Mesenchymal stem cell (in vitro differentiated cells and primary cell): ENCODE measurements around the gene NUMB.

Experiments
- DNase-seq: peaks from one replicate; pipeline ENCODE4 v3.0.0-alpha.2; 2013
- H2AFZ ChIP-seq: one replicate; pipeline ENCODE4 v1.6.1; 2013; ENCODE audit warnings: low read depth, mild to moderate bottlenecking, control low read depth, inconsistent platforms, low read length, moderate library complexity
- H2AK5ac ChIP-seq: 2 replicates; pipeline ENCODE4 v1.6.1; 2013; ENCODE audit warnings: low read length, moderate library complexity, mild to moderate bottlenecking, inconsistent platforms; ENCODE audit not compliant: severe bottlenecking
- H2BK120ac ChIP-seq: one replicate; pipeline ENCODE4 v1.6.1; 2013; ENCODE audit warnings: low read depth, mild to moderate bottlenecking, inconsistent platforms, low read length, moderate library complexity
- H2BK12ac ChIP-seq, 2 experiments: one replicate each; pipeline ENCODE4 v1.6.1; 2013; ENCODE audit warnings: inconsistent platforms in 2 of 2, low read length in 2 of 2, mild to moderate bottlenecking in 2 of 2, moderate library complexity in 2 of 2, control low read depth in 1 of 2
- H2BK15ac ChIP-seq: one replicate; pipeline ENCODE4 v1.6.1; 2013; ENCODE audit warnings: mild to moderate bottlenecking, low read depth, inconsistent platforms; ENCODE audit not compliant: poor library complexity, severe bottlenecking
- H2BK5ac ChIP-seq: 2 replicates; pipeline ENCODE4 v1.6.1; 2013; ENCODE audit warnings: low read depth, mild to moderate bottlenecking, low read length, control low read depth, inconsistent platforms; ENCODE audit not compliant: poor library complexity, severe bottlenecking
- H3K14ac ChIP-seq, 2 experiments: one replicate each; pipeline ENCODE4 v1.6.1; 2013; ENCODE audit warnings: inconsistent platforms in 2 of 2, low read length in 2 of 2, control low read depth in 1 of 2, mild to moderate bottlenecking in 1 of 2, moderate library complexity in 1 of 2
- H3K18ac ChIP-seq, 2 experiments: one replicate each; pipeline ENCODE4 v1.6.1; 2013; ENCODE audit warnings: inconsistent platforms in 2 of 2, low read length in 2 of 2, control low read depth in 1 of 2, low read depth in 1 of 2, mild to moderate bottlenecking in 1 of 2
- H3K23ac ChIP-seq, 2 experiments: one replicate each; pipeline ENCODE4 v1.6.1; 2013; ENCODE audit warnings: inconsistent platforms in 2 of 2, low read length in 2 of 2, mild to moderate bottlenecking in 2 of 2, moderate library complexity in 2 of 2, control low read depth in 1 of 2
- H3K27ac ChIP-seq: 2 replicates; pipeline ENCODE4 v1.5.1; 2013; ENCODE audit warnings: mild to moderate bottlenecking, moderate library complexity, low read length, control low read depth, inconsistent platforms; ENCODE audit not compliant: poor library complexity, severe bottlenecking
- H3K27me3 ChIP-seq, 2 experiments: 2 replicates each; pipeline versions ENCODE4 v1.6.1 to v1.7.0; 2013; ENCODE audit warnings: low read length in 2 of 2, mild to moderate bottlenecking in 2 of 2, moderate library complexity in 2 of 2, control low read depth in 1 of 2, inconsistent platforms in 1 of 2; ENCODE audit not compliant: control insufficient read depth in 1 of 2, insufficient read depth in 1 of 2
- H3K36me3 ChIP-seq, 2 experiments: 2 replicates each; pipeline versions ENCODE4 v1.6.1 to v1.7.0; 2013; ENCODE audit warnings: low read length in 2 of 2, control low read depth in 1 of 2, inconsistent platforms in 1 of 2, low read depth in 1 of 2, mild to moderate bottlenecking in 1 of 2; ENCODE audit not compliant: insufficient read depth in 2 of 2, control insufficient read depth in 1 of 2
- H3K4ac ChIP-seq, 2 experiments: one replicate each; pipeline ENCODE4 v1.6.1; 2013; ENCODE audit warnings: inconsistent platforms in 2 of 2, low read length in 2 of 2, mild to moderate bottlenecking in 2 of 2, moderate library complexity in 2 of 2, control low read depth in 1 of 2, low read depth in 1 of 2
- H3K4me1 ChIP-seq: 2 replicates; pipeline ENCODE4 v1.6.1; 2013; ENCODE audit warnings: low read depth, low read length, control low read depth; ENCODE audit not compliant: control insufficient read depth, insufficient read depth
- H3K4me2 ChIP-seq: 2 replicates; pipeline ENCODE4 v1.6.1; 2013; ENCODE audit warnings: low read length, mild to moderate bottlenecking, inconsistent platforms; ENCODE audit not compliant: poor library complexity, severe bottlenecking
- H3K4me3 ChIP-seq, 2 experiments: 2 replicates each; pipeline versions ENCODE4 v1.5.1 to v1.7.0; 2013; ENCODE audit warnings: low read length in 2 of 2, mild to moderate bottlenecking in 2 of 2, control low read depth in 1 of 2, low read depth in 1 of 2; ENCODE audit not compliant: insufficient read depth in 1 of 2
- H3K79me1 ChIP-seq: replicated peaks from 2 replicates; pipeline ENCODE4 v1.6.1; 2013; ENCODE audit warnings: mild to moderate bottlenecking, control low read depth, low read length, inconsistent platforms; ENCODE audit not compliant: poor library complexity, severe bottlenecking
- H3K9ac ChIP-seq: 2 replicates; pipeline ENCODE4 v1.7.0; 2013; ENCODE audit warnings: mild to moderate bottlenecking, low read length, moderate library complexity
- H3K9me3 ChIP-seq: 2 replicates; pipeline ENCODE4 v1.7.0; 2013; ENCODE audit warnings: mild to moderate bottlenecking, low read length; ENCODE audit not compliant: control insufficient read depth
- H4K8ac ChIP-seq: one replicate; pipeline ENCODE4 v1.6.1; 2013; ENCODE audit warnings: inconsistent platforms, mild to moderate bottlenecking, low read length, moderate library complexity
- H4K91ac ChIP-seq: one replicate; pipeline ENCODE4 v1.6.1; 2013; ENCODE audit warnings: mild to moderate bottlenecking, low read length, inconsistent platforms
- WGBS: methylation state at CpG from one replicate; pipeline ENCODE4 v1.1.7; 2013; ENCODE audit warnings: mixed read lengths; 5-methylcytosine and 5-hydroxymethylcytosine counted together

The NUMB gene

DNA sequence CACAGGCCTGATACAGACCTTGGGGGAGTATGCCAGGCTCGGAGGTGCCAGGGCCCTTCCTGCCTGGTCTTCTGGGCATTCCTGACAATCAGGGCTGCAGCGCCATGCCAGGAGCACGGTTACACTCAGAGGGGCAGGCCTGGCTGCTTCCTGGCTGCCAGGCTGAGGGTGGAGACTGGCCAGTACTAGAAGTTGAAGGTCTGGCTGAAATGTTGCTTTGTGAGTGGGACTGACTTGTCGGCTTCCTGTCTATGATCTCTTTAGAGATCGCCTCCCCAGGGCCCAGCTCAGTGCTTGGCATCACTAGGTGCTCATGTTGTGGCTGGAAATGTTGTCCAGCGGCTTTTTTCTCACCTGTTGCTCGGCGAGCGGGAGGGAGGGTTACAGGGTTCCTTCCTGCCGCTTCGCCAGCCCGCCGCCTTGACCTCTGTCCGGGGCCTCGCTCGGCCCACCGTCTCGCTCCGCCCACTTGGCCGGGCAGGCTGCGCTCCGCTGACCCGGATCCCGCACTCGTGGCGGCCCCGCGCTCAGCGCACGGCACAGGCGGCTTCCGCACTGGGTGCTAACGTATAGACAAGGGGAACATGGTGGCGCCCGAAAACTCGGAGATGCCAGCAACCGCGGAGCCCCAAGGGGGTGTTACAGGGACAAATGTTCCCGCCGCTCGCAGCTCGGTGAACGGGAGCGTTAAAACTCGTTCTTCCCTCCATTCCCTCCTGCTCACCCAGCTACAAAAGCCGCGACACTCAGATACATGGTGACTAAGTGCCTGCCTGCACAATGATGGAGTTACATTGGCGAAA lies 188.4 kb downstream of the NUMB start:
- Histone ChIP-seq H3K4me3 (peak overlapping the region in 1 of 2 experiments; percentile 67), H3K14ac (peak overlapping the region in 1 of 2 experiments; percentile 58), H2AFZ (no peak overlapping the region), H3K4ac (peak overlapping the region in 1 of 2 experiments; percentile 75), H3K9me3 (no peaks in the 10 kb centered on the region), H2BK120ac (no peak overlapping the region), H3K9ac (peak overlapping the region; percentile 69), H3K23ac (peak overlapping the region in 1 of 2 experiments; percentile 67), H4K8ac (peak overlapping the region; percentile 16), H3K4me1 (peaks cover 8% of the 10 kb centered on the region), H3K27ac (no peak overlapping the region), H3K4me2 (peak overlapping the region; percentile 15), H2BK5ac (no peak overlapping the region), H2BK12ac (peak overlapping the region in 1 of 2 experiments; percentile 80), H2AK5ac (no peak overlapping the region), H3K18ac (peak overlapping the region; percentile 29 to 88), H3K79me1 (peaks cover 3% of the 10 kb centered on the region), H3K36me3 (peaks cover 44 to 66% of the 10 kb centered on the region in 2 experiments), H3K27me3 (no peaks in the 10 kb centered on the region), H2BK15ac (no peak overlapping the region), H4K91ac (no peak overlapping the region)
- DNase-seq = peak; percentile 44
- 16% methylated on average over 48 of the region's 48 CpGs for WGBS

DNA sequence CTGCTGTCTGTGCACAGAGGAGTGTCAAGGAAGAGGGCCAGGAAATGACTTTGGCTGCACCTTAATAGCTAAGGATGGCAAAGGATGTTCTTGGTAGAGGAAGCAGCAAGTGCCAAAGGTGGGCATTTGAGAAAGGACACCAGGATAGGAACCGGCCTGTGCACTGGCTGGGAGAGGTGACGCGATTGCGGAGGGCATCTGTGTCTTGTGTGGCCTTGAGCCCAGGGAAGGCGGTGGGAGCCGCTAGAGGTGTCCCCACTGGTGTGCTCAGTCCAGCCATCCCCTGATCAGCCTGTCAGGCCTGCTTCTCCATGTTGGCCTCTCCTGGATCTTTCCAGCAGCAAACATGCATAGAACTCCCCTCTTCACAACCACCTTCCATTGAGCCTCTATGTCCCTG lies 190.9 kb downstream of the NUMB start:
- H3K23ac ChIP-seq = no peak overlapping the region
- H2BK120ac ChIP-seq = no peak overlapping the region
- H4K8ac ChIP-seq = no peak overlapping the region
- no peak overlapping the region for H4K91ac ChIP-seq
- H3K14ac ChIP-seq = no peak overlapping the region
- H3K27ac ChIP-seq = no peak overlapping the region
- H3K18ac ChIP-seq = no peak overlapping the region
- H3K4me3 ChIP-seq = no peak overlapping the region
- H3K27me3 ChIP-seq = no peaks in the 10 kb centered on the region
- H2AFZ ChIP-seq = no peak overlapping the region
- H2BK15ac ChIP-seq = peak overlapping the region; percentile 45
- no peak overlapping the region for H2BK5ac ChIP-seq
- no peak overlapping the region for H2BK12ac ChIP-seq
- H2AK5ac ChIP-seq = no peak overlapping the region
- peaks cover 8% of the 10 kb centered on the region for H3K4me1 ChIP-seq
- H3K4ac ChIP-seq = no peak overlapping the region
- DNase-seq = no peak
- no peak overlapping the region for H3K4me2 ChIP-seq
- WGBS = 100% methylated on average over 6 of the region's 6 CpGs
- H3K79me1 ChIP-seq = peaks cover 3% of the 10 kb centered on the region
- peaks cover 24 to 76% of the 10 kb centered on the region in 2 experiments for H3K36me3 ChIP-seq
- H3K9me3 ChIP-seq = no peaks in the 10 kb centered on the region
- H3K9ac ChIP-seq = no peak overlapping the region

DNA sequence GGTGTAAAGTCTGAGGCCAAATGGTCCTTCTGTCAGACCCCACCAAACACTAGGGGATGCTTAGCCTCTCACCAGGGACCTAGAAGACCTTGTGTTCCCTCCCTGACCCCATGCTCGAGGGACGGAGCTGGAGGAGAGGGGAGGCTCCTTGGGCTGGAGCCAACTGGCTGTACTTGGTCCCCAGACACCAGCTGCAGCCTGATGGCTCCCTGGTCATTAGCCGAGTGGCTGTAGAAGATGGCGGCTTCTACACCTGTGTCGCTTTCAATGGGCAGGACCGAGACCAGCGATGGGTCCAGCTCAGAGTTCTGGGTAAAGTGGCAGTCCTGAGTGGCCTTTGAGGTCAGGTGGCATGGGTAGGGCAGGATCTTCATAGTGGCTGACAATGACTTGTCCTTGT lies 192.0 kb downstream of the NUMB start:
- no peak overlapping the region for H2AFZ ChIP-seq
- peaks cover 8% of the 10 kb centered on the region for H3K4me1 ChIP-seq
- no peak overlapping the region for H2AK5ac ChIP-seq
- peaks cover 3% of the 10 kb centered on the region for H3K79me1 ChIP-seq
- no peak overlapping the region for H3K27ac ChIP-seq
- H3K27me3 ChIP-seq = no peaks in the 10 kb centered on the region
- H3K36me3 ChIP-seq = peaks cover 15 to 85% of the 10 kb centered on the region in 2 experiments
- H3K9ac ChIP-seq = no peak overlapping the region
- no peak overlapping the region for H3K23ac ChIP-seq
- no peak for DNase-seq
- H4K91ac ChIP-seq = no peak overlapping the region
- H3K14ac ChIP-seq = no peak overlapping the region
- H4K8ac ChIP-seq = no peak overlapping the region
- no peak overlapping the region for H3K4me2 ChIP-seq
- H2BK5ac ChIP-seq = no peak overlapping the region
- H3K9me3 ChIP-seq = no peaks in the 10 kb centered on the region
- no peak overlapping the region for H2BK15ac ChIP-seq
- no peak overlapping the region for H2BK12ac ChIP-seq
- H3K4me3 ChIP-seq = no peak overlapping the region
- WGBS = 94% methylated on average over 7 of the region's 7 CpGs
- H3K4ac ChIP-seq = no peak overlapping the region
- no peak overlapping the region for H2BK120ac ChIP-seq
- no peak overlapping the region for H3K18ac ChIP-seq

DNA sequence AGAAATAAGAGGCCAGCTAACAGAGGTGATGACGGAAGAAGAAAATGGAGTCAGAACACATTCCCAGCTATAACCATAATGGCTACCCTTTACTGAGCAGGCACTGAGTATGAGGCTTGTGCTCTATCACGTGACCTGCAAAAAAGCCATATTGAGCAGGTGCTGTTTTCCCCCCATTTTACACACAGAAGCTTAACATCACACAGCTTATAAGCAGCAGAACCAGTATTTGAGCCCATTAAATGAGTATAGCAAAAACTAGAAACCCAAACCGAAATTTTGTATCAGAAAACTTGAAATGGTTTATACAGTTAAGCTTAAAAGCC lies 192.7 kb downstream of the NUMB start:
- H2BK12ac ChIP-seq = no peak overlapping the region

More for the DNA sequence above, 192.7 kb downstream of the NUMB start:
- no peak overlapping the region for H2BK15ac ChIP-seq
- peaks cover 8% of the 10 kb centered on the region for H3K4me1 ChIP-seq
- no peak overlapping the region for H3K4me3 ChIP-seq
- no peak overlapping the region for H4K91ac ChIP-seq
- H2BK5ac ChIP-seq = no peak overlapping the region
- no peak overlapping the region for H3K9ac ChIP-seq
- no peak overlapping the region for H3K27ac ChIP-seq
- H3K79me1 ChIP-seq = peaks cover 2% of the 10 kb centered on the region
- no peak overlapping the region for H3K4ac ChIP-seq
- H2AFZ ChIP-seq = no peak overlapping the region
- WGBS = 97% methylated on average over 3 of the region's 3 CpGs
- no peak for DNase-seq
- H3K9me3 ChIP-seq = no peaks in the 10 kb centered on the region
- H3K27me3 ChIP-seq = no peaks in the 10 kb centered on the region
- H3K18ac ChIP-seq = no peak overlapping the region
- H2BK120ac ChIP-seq = no peak overlapping the region
- no peak overlapping the region for H4K8ac ChIP-seq
- no peak overlapping the region for H3K4me2 ChIP-seq
- H3K23ac ChIP-seq = no peak overlapping the region
- H3K14ac ChIP-seq = no peak overlapping the region
- no peak overlapping the region for H2AK5ac ChIP-seq
- peaks cover 15 to 88% of the 10 kb centered on the region in 2 experiments for H3K36me3 ChIP-seq
